GM19099 (cell line): ENCODE measurements around the gene DDX59.

Source experiments
- POLR2A ChIP-seq: IDR thresholded peaks from 3 replicates; pipeline ENCODE4 v1.6.1; 2011; ENCODE audit warnings: low read depth; ENCODE audit not compliant: insufficient read length; ENCODE audit errors: extremely low read depth

Gene DDX59

GRCh38 chr1:200644021-200644420 is 25.7 kb downstream of the DDX59 start:
- no peak for TF ChIP-seq POLR2A

GRCh38 chr1:200642481-200642880 is 27.2 kb downstream of the DDX59 start:
- no peak for TF ChIP-seq POLR2A

- TF ChIP-seq POLR2A: no peak
Observed at GRCh38 chr1:200640963-200641401, 28.7 kb downstream of the DDX59 start.

- TF ChIP-seq POLR2A: no peak
Observed at GRCh38 chr1:200640373-200640962, 29.2 kb downstream of the DDX59 start.

- no peak for TF ChIP-seq POLR2A
Observed at GRCh38 chr1:200638073-200638472, 31.6 kb downstream of the DDX59 start.

- TF ChIP-seq POLR2A: no peak
Observed at GRCh38 chr1:200636681-200637080, 33.0 kb downstream of the DDX59 start.

- TF ChIP-seq POLR2A: no peak
Observed at GRCh38 chr1:200634261-200635122, 35.2 kb downstream of the DDX59 start.

- no peak for TF ChIP-seq POLR2A
Observed at GRCh38 chr1:200631375-200631774, 38.3 kb downstream of the DDX59 start.

GRCh38 chr1:200629876-200630514 is 39.7 kb downstream of the DDX59 start:
- no peak for TF ChIP-seq POLR2A

GRCh38 chr1:200628223-200628881 is 41.4 kb downstream of the DDX59 start:
- TF ChIP-seq POLR2A: peak; percentile 60

- TF ChIP-seq POLR2A: no peak
Observed at GRCh38 chr1:200627575-200628222, 42.0 kb downstream of the DDX59 start.

GRCh38 chr1:200626853-200627534 is 42.7 kb downstream of the DDX59 start:
- TF ChIP-seq POLR2A: no peak

GRCh38 chr1:200625381-200625824 is 44.3 kb downstream of the DDX59 start:
- no peak for TF ChIP-seq POLR2A

- TF ChIP-seq POLR2A: no peak
Observed at GRCh38 chr1:200624679-200625335, 44.9 kb downstream of the DDX59 start.
